HepG2 (cell line): ENCODE measurements around the gene APBB1IP. TPM values are rescaled to one million over a fixed set of nuclear protein-coding genes. Genes with fewer than 3 reads are reported as not detected.

ENCODE experiments used
- ATAC-seq: fragments of 200-7000 bp; cut with Tn5 transposase; 3 replicates; pipeline ENCODE4 v1.9.1; 2020; ENCODE audit warnings: mild to moderate bottlenecking, moderate library complexity
- BruUV-seq: library from RNA; stranded (reverse); fragments of 400-500 nt; replicated peaks from 2 replicates; lab custom pipeline; 2021; lab: Mats Ljungman, UMichigan
- CTCF ChIA-PET: fragments of 300-600 bp; formaldehyde crosslinking; extraction: SDS; loops from one replicate; lab custom pipeline; 2021; ENCODE audit warnings: low total read pairs, inconsistent platforms, low intra/inter-chr PET ratio; lab: Yijun Ruan, JAX
- POLR2A ChIA-PET: fragments of 350-600 bp; sonication (Branson Sonifier 250); formaldehyde crosslinking; loops from one replicate; lab custom pipeline; 2020; ENCODE audit warnings: antibody characterized with exemption, inconsistent platforms; lab: Yijun Ruan, JAX
- DNase-seq: peaks from one replicate; pipeline ENCODE4 v3.0.0-alpha.2; 2015; ENCODE audit warnings: low spot score
- FAIRE-seq: peaks from 3 replicates; lab custom pipeline; 2011; peaks lifted over from hg19 to GRCh38; lab: Jason Lieb, UNC
- H2AFZ ChIP-seq: one replicate; pipeline ENCODE4 v1.6.1; 2011; ENCODE audit warnings: low read length, inconsistent platforms
- H3K27ac ChIP-seq: fragments of 300-600 bp; 3 replicates; pipeline ENCODE4 v1.8.0; 2011; ENCODE audit warnings: mixed run types, mild to moderate bottlenecking, mixed read lengths, low read length, inconsistent platforms; ENCODE audit not compliant: insufficient read depth; ENCODE audit errors: extremely low read length
- H3K27me3 ChIP-seq, 2 experiments: fragments of 200-600 bp in 1 of 2; 2 replicates in 1 of 2; 3 replicates in 1 of 2; pipeline versions ENCODE4 v1.6.0 to v1.8.0; 2011; ENCODE audit warnings: low read length in 2 of 2, mild to moderate bottlenecking in 2 of 2, moderate library complexity in 2 of 2, inconsistent platforms in 1 of 2; ENCODE audit not compliant: insufficient read depth in 2 of 2, control insufficient read depth in 1 of 2
- H3K36me3 ChIP-seq, 2 experiments: fragments of 200-600 bp in 1 of 2; replicated peaks in 1 of 2; 2 replicates in 1 of 2; 3 replicates in 1 of 2; pipeline versions ENCODE4 v1.5.1 to v1.8.0; 2011; ENCODE audit warnings: low read length in 2 of 2, inconsistent platforms in 1 of 2; ENCODE audit not compliant: insufficient read depth in 2 of 2, control insufficient read depth in 1 of 2
- H3K4me1 ChIP-seq: 2 replicates; pipeline ENCODE4 v1.5.1; 2012; ENCODE audit warnings: low read length, inconsistent platforms; ENCODE audit not compliant: insufficient read depth
- H3K4me2 ChIP-seq: 2 replicates; pipeline ENCODE4 v1.6.0; 2011; ENCODE audit warnings: low read depth, low read length, inconsistent platforms
- H3K4me3 ChIP-seq, 3 experiments: fragments of 200-600 bp in 1 of 3; sonication (generic), shearing (Covaris generic) in 1 of 3; replicated peaks in 1 of 3; 2 replicates each; pipeline ENCODE4 v1.5.1; 2011 to 2016; ENCODE audit warnings: low read length in 3 of 3, inconsistent platforms in 2 of 3, low read depth in 2 of 3, mild to moderate bottlenecking in 2 of 3, control low read depth in 1 of 3, mixed read lengths in 1 of 3; ENCODE audit not compliant: insufficient read depth in 1 of 3
- H3K79me2 ChIP-seq: one replicate; pipeline ENCODE4 v1.6.1; 2011; ENCODE audit warnings: low read length, inconsistent platforms; ENCODE audit not compliant: insufficient read depth
- H3K9ac ChIP-seq: 2 replicates; pipeline ENCODE4 v1.6.0; 2011; ENCODE audit warnings: mild to moderate bottlenecking, low read depth, low read length, inconsistent platforms; ENCODE audit not compliant: insufficient read depth
- H3K9me3 ChIP-seq: 2 replicates; pipeline ENCODE4 v1.5.1; 2012; ENCODE audit warnings: mild to moderate bottlenecking, low read length
- H4K20me1 ChIP-seq: 2 replicates; pipeline ENCODE4 v1.6.0; 2011; ENCODE audit warnings: inconsistent platforms, mild to moderate bottlenecking, low read length, moderate library complexity; ENCODE audit not compliant: insufficient read depth
- CC2D1A ChIP-seq: sonication (generic); formaldehyde crosslinking; IDR thresholded peaks from 2 replicates; pipeline ENCODE4 v1.8.1; 2023; ENCODE audit warnings: mild to moderate bottlenecking, missing genetic modification reagents
- ELF4 ChIP-seq: sonication (generic); formaldehyde crosslinking; IDR thresholded peaks from 2 replicates; pipeline ENCODE4 v1.5.0; 2020; ENCODE audit warnings: missing genetic modification reagents, mild to moderate bottlenecking, moderate library complexity, borderline replicate concordance
- ETV5 ChIP-seq: IDR thresholded peaks from 2 replicates; pipeline ENCODE4 v1.6.1; 2018; ENCODE audit warnings: missing biosample characterization, missing genetic modification reagents, inconsistent platforms, borderline replicate concordance
- KDM1A ChIP-seq: IDR thresholded peaks from 2 replicates; pipeline ENCODE4 v1.6.1; 2016; ENCODE audit warnings: missing compliant biosample characterization
- ZBTB2 ChIP-seq: sonication (generic); formaldehyde crosslinking; IDR thresholded peaks from 2 replicates; pipeline ENCODE4 v1.8.0; 2022; ENCODE audit warnings: low read depth, missing genetic modification reagents
- ZMAT5 ChIP-seq: sonication (generic); formaldehyde crosslinking; IDR thresholded peaks from 2 replicates; pipeline ENCODE4 v1.5.0; 2020; ENCODE audit warnings: mild to moderate bottlenecking, low read depth, missing genetic modification reagents, borderline replicate concordance
- ZNF230 ChIP-seq: sonication (generic); formaldehyde crosslinking; IDR thresholded peaks from 2 replicates; pipeline ENCODE4 v1.4.0; 2020; ENCODE audit warnings: mild to moderate bottlenecking, missing genetic modification reagents
- ZNF318 ChIP-seq: sonication (generic); formaldehyde crosslinking; IDR thresholded peaks from 2 replicates; pipeline ENCODE4 v1.4.0; 2020; ENCODE audit warnings: mild to moderate bottlenecking, missing genetic modification reagents
- ZNF629 ChIP-seq: sonication (generic); formaldehyde crosslinking; conservative IDR thresholded peaks from 2 replicates; pipeline ENCODE4 v1.5.0; 2020; ENCODE audit warnings: missing genetic modification reagents
- ZNF639 ChIP-seq: conservative IDR thresholded peaks from 2 replicates; pipeline ENCODE4 v1.6.1; 2018; ENCODE audit warnings: missing genetic modification reagents
- ZNF83 ChIP-seq: sonication (generic); formaldehyde crosslinking; IDR thresholded peaks from 2 replicates; pipeline ENCODE4 v1.4.0; 2020; ENCODE audit warnings: missing genetic modification reagents, mild to moderate bottlenecking, borderline replicate concordance
- WGBS: methylation state at CpG from one replicate; pipeline ENCODE4 v1.1.6; 2017; ENCODE audit warnings: low lambda C conversion rate; 5-methylcytosine and 5-hydroxymethylcytosine counted together
- in situ Hi-C: cut with HindIII; loops from 2 replicates; pipeline ENCODE4 v1.10.0; 2017; ENCODE audit warnings: low pct_unique_long_range_greater_than_20kb; ENCODE audit not compliant: extremely low pct_ligation_motif_present
- intact Hi-C: fragments of 100-400 bp; cut with micrococcal nuclease; formaldehyde crosslinking; loops from one replicate; pipeline ENCODE4 v1.10.0; 2022; ENCODE audit not compliant: unreplicated experiment
- polyA plus RNA-seq, 8 experiments: library from polyadenylated mRNA; depleted of rRNA in 3 of 8; stranded (reverse) in 7 of 8; unstranded in 1 of 8; fragments of >200 nt; fragmentation: Illumina TruSeq in 4 of 8; extraction: Trizol in 4 of 8; gene quantifications; 2 replicates each; pipeline versions ENCODE4 v1.2.1 to v1.2.3, GENCODE V29; 2011 to 2016; ENCODE audit warnings: low read depth in 4 of 8, missing spikeins in 1 of 8, mixed read lengths in 1 of 8; ENCODE audit not compliant: insufficient read depth in 1 of 8
- total RNA-seq, 5 experiments: library from RNA; depleted of rRNA; stranded (reverse); fragments of >200 nt; fragmentation: Illumina TruSeq; extraction: Trizol; gene quantifications; 2 replicates each; pipeline ENCODE4 v1.2.3, GENCODE V29; 2016; ENCODE audit warnings: low read depth in 1 of 5

APBB1IP gene
- total and polyA plus RNA-seq, 2 of the 13 experiments (the other 11 are each of a cell fraction or from before 2014, with no cell fraction given) = 0.08 TPM; not detected in 1

- no peak for TF ChIP-seq ZNF629
- TF ChIP-seq ZNF639 (CRISPR knock-in tag) = no peak
Measured at GRCh38 chr10:26478061-26478460, 39.9 kb downstream of the APBB1IP start (continued).

- Histone ChIP-seq H3K9me3 (no peaks in the 10 kb centered on the region), H3K4me3 (no peak overlapping the region), H3K27me3 (no peaks in the 10 kb centered on the region; a peak in 1 of 5 replicates), H3K27ac (no peak overlapping the region), H3K4me1 (peaks cover 13% of the 10 kb centered on the region; the same call in 1 of the 2 replicates), H4K20me1 (no peaks in the 10 kb centered on the region), H3K79me2 (no peaks in the 10 kb centered on the region), H3K4me2 (no peak overlapping the region), H3K9ac (no peak overlapping the region), H3K36me3 (no peaks in the 10 kb centered on the region), H2AFZ (no peak overlapping the region)
- intact Hi-C loops (no loop called here), in situ Hi-C loops (no loop called here)
- DNase-seq (no peak), ATAC-seq (no peak), FAIRE-seq (no peak)
- BruUV-seq = no TSS peak
- POLR2A ChIA-PET = no interaction called here
- CTCF ChIA-PET = no interaction called here
- WGBS = 32% methylated on average over 6 of the region's 6 CpGs
- no peak for TF ChIP-seq KDM1A (CRISPR knock-in tag)
- no peak for TF ChIP-seq CC2D1A (CRISPR knock-in tag)
- no peak for TF ChIP-seq ELF4 (CRISPR knock-in tag)
- no peak for TF ChIP-seq ZMAT5 (CRISPR knock-in tag)
- no peak for TF ChIP-seq ZNF83 (CRISPR knock-in tag)
- TF ChIP-seq ZNF318 (CRISPR knock-in tag) = no peak
- TF ChIP-seq ZBTB2 = no peak
- no peak for TF ChIP-seq ZNF230 (CRISPR knock-in tag)
- no peak for TF ChIP-seq ETV5 (CRISPR knock-in tag)
Measured at GRCh38 chr10:26479766-26480492, 41.8 kb downstream of the APBB1IP start.
